Putamen (tissue), 1 donor: ENCODE results near the gene APBB1.

Source experiments
- DNase-seq: peaks from one replicate; pipeline ENCODE4 v3.0.0-alpha.2; 2016; ENCODE audit warnings: low spot score

The APBB1 gene

GRCh38 chr11:6351782-6352382 is 67.0 kb downstream of the APBB1 start:
- no peak for DNase-seq

DNA sequence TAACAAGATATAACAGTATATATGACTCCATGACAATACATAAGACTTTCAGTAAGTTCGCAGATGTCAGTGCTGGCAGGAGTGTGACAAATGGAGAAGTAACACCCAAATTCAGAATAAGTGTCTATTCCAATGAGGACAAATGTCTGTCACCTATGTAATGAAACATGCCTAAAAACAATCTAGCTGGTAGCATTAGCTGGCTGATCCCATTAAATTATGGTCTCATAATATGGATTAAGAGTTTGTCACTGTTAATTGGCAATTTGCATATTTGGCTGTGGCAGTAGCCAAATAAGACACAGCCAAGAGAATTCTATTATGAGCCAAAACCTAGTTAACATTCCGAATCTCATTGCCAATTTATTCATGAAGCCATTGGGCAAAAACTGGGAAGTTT is 68.4 kb downstream of the APBB1 start:
- no peak for DNase-seq

DNA sequence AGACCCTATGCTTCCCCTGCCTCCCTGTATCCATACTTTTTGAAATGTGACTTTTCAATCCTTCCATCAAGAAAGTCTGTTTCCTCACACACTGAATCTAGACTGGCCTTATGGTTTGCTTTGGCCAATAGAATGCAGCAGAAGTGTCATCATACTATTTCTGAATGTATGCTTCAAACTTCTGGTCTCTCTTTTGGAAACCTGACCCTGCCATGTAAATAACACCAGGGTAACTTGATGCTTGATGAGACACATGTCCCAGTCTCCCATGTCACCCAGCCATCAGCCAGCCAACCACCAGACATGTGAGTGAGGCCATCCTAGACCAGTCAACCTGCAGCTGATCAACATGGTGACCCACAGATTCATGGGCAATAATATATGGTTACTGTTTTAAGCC is 68.9 kb downstream of the APBB1 start:
- DNase-seq: no peak

- DNase-seq: no peak
Measured at GRCh38 chr11:6345366-6345765, 73.5 kb downstream of the APBB1 start.
